GM13977 (cell line): ENCODE measurements around the gene RRP9.

Experiments used
- DNase-seq: peaks from one replicate; pipeline ENCODE4 v3.0.0; 2012; ENCODE audit warnings: low spot score
- CTCF ChIP-seq: IDR thresholded peaks from 2 replicates; pipeline ENCODE4 v1.5.1; 2012; ENCODE audit warnings: mild to moderate bottlenecking, control low read depth; ENCODE audit not compliant: insufficient read depth; ENCODE audit errors: extremely low read depth, missing control alignments
- in situ Hi-C: fragments of 300-500 bp; cut with MboI; formaldehyde crosslinking; loops from one replicate; pipeline ENCODE4 v1.12.0; 2022; ENCODE audit warnings: low sequenced_read_pairs, low pct_unique_long_range_greater_than_20kb, mixed read lengths, inconsistent platforms; ENCODE audit not compliant: unreplicated experiment

Gene RRP9

DNA sequence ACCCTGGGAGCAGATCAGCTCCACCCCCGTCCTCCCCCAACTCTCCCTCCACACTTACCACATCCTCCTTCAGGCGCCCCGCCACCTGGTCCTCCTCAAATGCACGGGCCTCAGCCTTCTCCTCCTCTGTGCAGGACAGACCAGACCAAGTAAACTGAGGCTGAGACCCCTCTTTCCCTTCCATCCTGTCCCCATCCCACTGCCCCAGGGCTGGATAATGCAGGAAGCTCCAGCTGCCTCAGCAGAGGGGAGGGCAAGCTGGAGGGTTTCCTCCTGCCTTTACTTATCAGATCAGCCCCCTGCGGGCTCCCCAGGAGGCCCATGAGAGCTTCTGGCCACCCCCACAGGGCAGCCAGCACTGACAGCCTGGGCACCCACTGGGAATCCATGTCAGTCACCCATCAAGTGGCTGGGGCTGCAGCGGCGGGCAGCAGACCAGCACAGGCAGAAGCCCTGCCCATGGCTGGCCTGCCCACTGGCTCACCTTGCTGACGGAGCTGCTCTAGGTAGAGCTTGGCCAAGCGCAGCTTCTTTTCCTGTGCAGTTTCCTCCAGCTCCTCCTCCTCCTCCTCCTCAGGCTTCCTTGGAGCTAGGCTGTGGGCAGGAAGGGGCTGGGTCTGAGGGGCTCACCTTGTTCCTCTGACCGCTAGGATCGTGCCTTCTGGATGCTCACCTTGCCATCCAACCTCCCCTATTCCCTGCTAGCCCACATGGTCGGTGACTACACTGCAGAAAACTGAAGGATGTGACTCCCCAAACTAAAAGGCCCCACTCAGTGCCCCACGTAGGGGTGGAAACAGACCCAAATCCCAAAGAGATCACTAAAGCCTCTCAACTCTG lies 3.9 kb downstream of the RRP9 start:
- in situ Hi-C loops, result no loop called here
- no peak for DNase-seq
- no peak for TF ChIP-seq CTCF

DNA sequence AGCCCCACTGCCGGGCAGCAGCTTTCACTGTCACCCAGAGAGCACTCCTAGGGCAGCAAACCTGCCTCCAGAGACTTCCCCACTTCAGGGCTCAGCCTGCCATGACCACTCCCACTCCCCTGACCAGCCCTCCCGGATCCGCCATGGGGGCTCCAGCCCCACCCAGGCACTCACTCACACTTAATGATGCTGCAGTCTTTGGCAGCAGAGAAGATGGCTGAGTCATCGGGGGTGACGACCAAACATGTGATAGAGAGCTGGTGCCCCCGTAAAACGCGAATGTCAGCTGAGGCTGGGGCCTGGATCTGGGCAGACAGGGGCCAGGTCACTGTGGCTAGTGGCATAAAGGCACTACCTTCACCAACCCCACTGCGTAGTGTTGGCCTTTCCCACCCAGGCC lies 4.7 kb downstream of the RRP9 start:
- DNase-seq, result no peak
- TF ChIP-seq CTCF, result no peak
- in situ Hi-C loops, result no loop called here

GRCh38 chr3:51935886-51936755 lies 5.6 kb downstream of the RRP9 start:
- no peak for DNase-seq
- in situ Hi-C loops, result no loop called here
- TF ChIP-seq CTCF, result no peak

DNA sequence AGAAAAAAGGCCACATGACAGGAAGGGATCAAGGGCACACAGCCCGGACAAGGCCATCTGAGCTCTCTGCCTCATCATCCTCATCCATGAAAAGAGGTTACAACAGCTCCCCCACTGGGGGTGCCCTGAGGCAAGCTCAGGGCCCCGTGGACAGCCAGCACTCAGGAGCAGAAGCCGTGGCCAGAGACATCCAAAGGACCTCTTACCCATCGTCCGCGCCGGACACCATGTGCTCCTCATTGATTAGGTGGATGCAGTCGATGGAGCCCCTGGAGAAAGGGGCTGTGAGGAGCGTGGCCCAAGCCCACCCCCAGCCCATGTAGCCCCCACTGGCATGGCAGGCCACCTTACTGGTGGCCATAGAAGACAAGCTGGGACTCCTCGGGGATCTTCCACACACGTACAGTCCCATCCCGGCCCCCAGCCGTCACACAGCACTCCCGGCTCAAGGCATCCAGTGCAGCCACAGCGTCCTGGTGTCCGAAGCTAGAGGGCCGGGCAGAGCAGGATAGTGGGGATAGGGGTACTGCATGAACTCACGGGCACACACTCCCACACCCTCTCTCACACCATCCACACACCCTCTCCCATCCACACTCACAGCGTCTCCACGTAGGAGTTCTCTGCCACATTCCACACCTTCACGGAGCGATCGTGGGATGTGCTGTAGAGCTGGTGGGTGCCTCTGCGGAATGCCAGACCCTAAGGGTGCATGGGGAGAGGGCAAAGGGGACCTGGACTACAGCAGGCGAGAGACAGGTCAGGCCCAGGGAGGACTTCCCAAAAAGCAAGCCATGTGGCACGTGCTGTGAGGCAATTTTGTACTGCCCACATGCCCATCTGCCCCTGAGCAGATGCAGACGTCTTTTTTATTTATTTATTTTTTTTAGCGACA lies 6.5 kb downstream of the RRP9 start:
- DNase-seq, result no peak
- no peak for TF ChIP-seq CTCF
- in situ Hi-C loops, result no loop called here

DNA sequence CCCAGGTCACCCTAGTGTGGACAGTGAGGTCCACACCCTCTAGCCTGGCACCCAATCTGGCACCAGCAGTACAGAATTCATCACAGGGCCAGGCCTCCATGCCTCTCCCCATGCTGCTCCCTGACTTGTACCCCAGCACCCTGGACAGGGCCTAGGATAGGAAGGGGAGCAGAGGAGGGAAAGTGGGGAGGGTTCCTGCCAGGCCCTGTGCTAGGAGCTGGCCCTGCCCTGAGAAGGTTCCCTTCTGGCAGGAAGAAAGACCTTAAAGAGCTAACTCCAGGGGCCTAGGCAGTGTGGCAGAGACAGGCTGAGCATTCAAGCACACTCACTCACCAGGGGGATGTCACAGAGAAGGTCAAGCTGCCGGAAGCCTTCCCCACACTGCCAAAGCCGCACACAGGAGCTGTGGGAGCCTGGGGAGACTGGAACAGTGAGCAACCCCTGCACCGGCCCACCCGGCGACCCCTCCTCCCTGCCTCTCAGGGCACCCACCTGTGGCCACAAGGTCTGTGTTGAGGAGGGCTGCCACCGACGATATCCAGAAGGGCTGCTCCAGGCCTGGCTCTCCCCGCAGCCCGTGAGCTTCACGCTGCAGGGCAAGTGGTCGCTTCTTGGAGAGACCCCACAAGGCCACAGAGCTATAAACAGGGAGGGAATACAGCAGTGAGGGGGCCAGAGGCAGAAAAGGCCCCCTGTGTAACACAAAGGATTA lies 7.4 kb downstream of the RRP9 start:
- DNase-seq, result no peak
- TF ChIP-seq CTCF, result no peak
- in situ Hi-C loops, result no loop called here
